ENCODE measurements around the gene PLEKHG4B. TPM values are rescaled to one million over a fixed set of nuclear protein-coding genes. Genes with fewer than 3 reads are reported as not detected.

Gene PLEKHG4B
- total RNA-seq, 1 donor from 2014 or later, result not detected

GRCh38 chr5:82097-82496 lies 9.9 kb upstream of the PLEKHG4B start:
- H3K4me3 ChIP-seq, result no peak overlapping the region
- no peaks in the 10 kb centered on the region for H3K9me3 ChIP-seq
- H3K27ac ChIP-seq, result no peak overlapping the region
- H3K27me3 ChIP-seq, result no peaks in the 10 kb centered on the region
- no peak for TF ChIP-seq CTCF (IDR thresholded peaks at IDR 0.05)
- no peaks in the 10 kb centered on the region for H3K36me3 ChIP-seq
- no peak for DNase-seq (ENCODE audit: low spot score in 2 of 2)
- H3K4me1 ChIP-seq, result no peaks in the 10 kb centered on the region
- intact Hi-C loops (cut with DNase I), result no loop called here

GRCh38 chr5:82570-82969 lies 9.4 kb upstream of the PLEKHG4B start:
- no peaks in the 10 kb centered on the region for H3K27me3 ChIP-seq
- no peaks in the 10 kb centered on the region for H3K9me3 ChIP-seq
- intact Hi-C loops (cut with DNase I), result no loop called here
- no peak overlapping the region for H3K27ac ChIP-seq
- no peak overlapping the region for H3K4me3 ChIP-seq
- H3K36me3 ChIP-seq, result no peaks in the 10 kb centered on the region
- no peak for TF ChIP-seq CTCF (IDR thresholded peaks at IDR 0.05)
- DNase-seq (ENCODE audit: low spot score in 2 of 2), result no peak
- H3K4me1 ChIP-seq, result no peaks in the 10 kb centered on the region

GRCh38 chr5:83029-83428 lies 8.9 kb upstream of the PLEKHG4B start:
- no peak for TF ChIP-seq CTCF (IDR thresholded peaks at IDR 0.05)
- intact Hi-C loops (cut with DNase I), result no loop called here

GRCh38 chr5:85334-85995 lies 6.5 kb upstream of the PLEKHG4B start:
- Histone ChIP-seq H3K4me3 (no peak overlapping the region), H3K9me3 (no peaks in the 10 kb centered on the region), H3K27me3 (no peaks in the 10 kb centered on the region), H3K36me3 (no peaks in the 10 kb centered on the region), H3K27ac (no peak overlapping the region), H3K4me1 (no peaks in the 10 kb centered on the region)
- intact Hi-C loops (cut with DNase I), result no loop called here
- no peak for DNase-seq (ENCODE audit: low spot score in 2 of 2)
- TF ChIP-seq CTCF (IDR thresholded peaks at IDR 0.05), result no peak

More at GRCh38 chr5:83029-83428, 8.9 kb upstream of the PLEKHG4B start:
- no peak for DNase-seq (ENCODE audit: low spot score in 2 of 2)
- H3K27ac ChIP-seq, result no peak overlapping the region
- no peaks in the 10 kb centered on the region for H3K36me3 ChIP-seq
- no peaks in the 10 kb centered on the region for H3K27me3 ChIP-seq
- H3K4me1 ChIP-seq, result no peaks in the 10 kb centered on the region
- no peaks in the 10 kb centered on the region for H3K9me3 ChIP-seq
- no peak overlapping the region for H3K4me3 ChIP-seq

- no peak for DNase-seq (ENCODE audit: low spot score in 2 of 2)
- intact Hi-C loops (cut with DNase I), result no loop called here
Measured at GRCh38 chr5:89337-90286, 2.4 kb upstream of the PLEKHG4B start.

More at GRCh38 chr5:89337-90286, 2.4 kb upstream of the PLEKHG4B start:
- H3K4me1 ChIP-seq, result peaks cover 0 to 3% of the 10 kb centered on the region in 2 donors
- no peak overlapping the region for H3K4me3 ChIP-seq
- no peaks in the 10 kb centered on the region for H3K9me3 ChIP-seq
- no peaks in the 10 kb centered on the region for H3K27me3 ChIP-seq
- H3K27ac ChIP-seq, result no peak overlapping the region
- no peaks in the 10 kb centered on the region for H3K36me3 ChIP-seq
- no peak for TF ChIP-seq CTCF (IDR thresholded peaks at IDR 0.05)
